Measurements from ENCODE around the gene LY6G6C.

LY6G6C gene

DNA sequence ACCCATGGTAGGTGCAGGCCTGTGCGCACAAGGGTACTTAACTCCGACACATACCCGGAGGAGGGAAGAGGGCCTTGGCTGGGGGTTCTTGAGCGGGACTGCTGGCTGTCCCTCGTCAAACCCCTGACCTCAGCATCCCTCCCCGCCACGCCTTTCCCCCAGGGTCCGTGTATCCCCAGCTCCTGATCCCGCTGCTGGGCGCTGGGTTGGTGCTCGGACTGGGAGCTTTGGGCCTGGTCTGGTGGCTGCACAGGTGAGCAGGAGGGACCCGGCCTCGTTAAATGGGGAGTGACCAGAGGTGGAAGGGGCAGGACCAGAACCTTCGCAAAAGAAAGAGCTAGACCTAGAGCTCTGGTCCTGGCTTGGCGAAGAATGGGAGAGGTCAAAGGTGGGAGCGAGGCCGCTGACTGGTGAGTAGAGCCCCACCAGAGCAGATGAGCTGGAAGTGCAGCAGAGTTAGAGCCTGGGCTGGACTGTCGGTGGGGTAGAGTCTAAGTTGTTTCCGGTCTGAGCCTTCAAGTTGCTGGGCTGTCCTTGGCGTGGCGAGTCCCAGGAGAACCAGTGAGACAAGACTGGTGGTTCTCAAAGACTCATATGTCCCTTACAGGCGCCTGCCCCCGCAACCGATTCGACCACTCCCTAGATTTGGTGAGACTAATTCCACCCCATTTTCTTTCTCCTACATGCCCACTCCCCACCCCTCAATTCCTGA, 2.6 kb upstream of the LY6G6C start:
- H3K27me3 ChIP-seq (ENCODE audit: insufficient read depth, low read length) = no peaks in the 10 kb centered on the region
- H3K4me3 ChIP-seq (ENCODE audit: low read length) = no peak overlapping the region
- WGBS = 94% methylated on average over 25 of the region's 25 CpGs
- peaks cover 28% of the 10 kb centered on the region for H3K36me3 ChIP-seq (ENCODE audit: insufficient read depth, low read length)
- 0 out of 2 replicates have a peak, but pooled peaks cover 3% of the 10 kb centered on the region for H3K4me1 ChIP-seq (ENCODE audit: insufficient read depth, low read length)
- H3K9me3 ChIP-seq (ENCODE audit: insufficient read depth, low read depth, low read length) = no peaks in the 10 kb centered on the region
- no peak overlapping the region for H3K27ac ChIP-seq (ENCODE audit: low read depth, low read length)
- no peak overlapping the region for H3K9ac ChIP-seq (ENCODE audit: low read depth, low read length)

DNA sequence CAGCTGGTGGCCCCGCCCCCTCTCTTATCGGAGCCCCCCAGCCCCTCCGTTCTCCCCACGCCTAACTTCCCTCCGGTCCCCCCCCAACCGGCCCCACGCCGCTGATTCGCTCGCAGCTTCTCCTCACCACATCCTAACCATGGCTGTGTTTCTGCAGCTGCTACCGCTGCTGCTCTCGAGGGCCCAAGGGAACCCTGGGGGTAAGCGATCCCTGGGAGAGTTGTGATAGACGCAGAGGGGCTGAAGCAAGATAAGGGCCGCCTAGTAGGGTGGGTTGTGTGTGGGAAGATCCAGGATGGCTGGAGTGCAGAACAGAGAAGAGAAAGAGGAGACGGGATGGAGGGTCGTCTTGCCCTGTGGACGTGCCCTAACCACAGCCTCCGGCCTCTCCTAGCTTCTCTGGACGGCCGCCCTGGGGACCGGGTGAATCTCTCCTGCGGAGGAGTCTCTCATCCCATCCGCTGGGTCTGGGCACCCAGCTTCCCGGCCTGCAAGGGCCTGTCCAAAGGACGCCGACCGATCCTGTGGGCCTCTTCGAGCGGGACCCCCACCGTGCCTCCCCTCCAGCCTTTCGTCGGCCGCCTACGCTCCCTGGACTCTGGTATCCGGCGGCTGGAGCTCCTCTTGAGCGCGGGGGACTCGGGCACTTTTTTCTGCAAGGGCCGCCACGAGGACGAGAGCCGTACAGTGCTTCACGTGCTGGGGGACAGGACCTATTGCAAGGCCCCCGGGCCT, 1.9 kb upstream of the LY6G6C start, which contains the start of gene MPIG6B:
Gene MPIG6B (plus strand): TSS at position 129 of the 735 bp plus-strand sequence. CDS start 11 bp downstream, at position 140.
- Histone ChIP-seq H3K9me3 (ENCODE audit: insufficient read depth, low read depth, low read length) (no peaks in the 10 kb centered on the region), H3K4me1 (ENCODE audit: insufficient read depth, low read length) (peaks cover 4% of the 10 kb centered on the region; the same call in 1 of the 2 replicates), H3K9ac (ENCODE audit: low read depth, low read length) (no peak within 1 kb of the TSS), H3K27me3 (ENCODE audit: insufficient read depth, low read length) (no peaks in the 10 kb centered on the region), H3K4me3 (ENCODE audit: low read length) (no peak within 1 kb of the TSS), H3K27ac (ENCODE audit: low read depth, low read length) (no peak within 1 kb of the TSS), H3K36me3 (ENCODE audit: insufficient read depth, low read length) (peaks cover 26% of the 10 kb centered on the region)
- WGBS = 90% methylated on average over 46 of the region's 46 CpGs

DNA sequence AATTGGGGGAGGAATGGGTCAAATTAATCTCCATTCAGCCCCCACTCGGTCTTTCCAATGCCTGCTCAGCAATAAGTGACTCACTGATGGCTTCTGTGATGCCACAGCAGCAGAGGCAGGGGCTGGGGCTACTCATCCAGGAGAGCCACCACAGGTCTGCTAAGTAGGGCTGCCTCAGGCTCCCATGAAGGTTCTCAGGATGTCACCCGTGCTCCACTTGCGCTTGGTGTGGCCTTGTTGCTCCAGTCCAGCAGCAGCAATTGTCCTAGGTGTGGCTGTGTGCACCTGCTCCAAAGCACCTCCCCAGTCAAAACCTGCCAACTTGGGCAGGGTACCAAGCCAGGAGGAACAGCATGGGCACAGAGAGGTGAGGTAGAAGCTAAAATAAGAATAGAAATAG, 627 bp upstream of the LY6G6C start:
- peaks cover 16% of the 10 kb centered on the region for H3K36me3 ChIP-seq (ENCODE audit: insufficient read depth, low read length)
- H3K27me3 ChIP-seq (ENCODE audit: insufficient read depth, low read length) = no peaks in the 10 kb centered on the region
- H3K9ac ChIP-seq (ENCODE audit: low read depth, low read length) = no peak overlapping the region
- peaks cover 15% of the 10 kb centered on the region for H3K4me1 ChIP-seq (ENCODE audit: insufficient read depth, low read length)
- no peak overlapping the region for H3K27ac ChIP-seq (ENCODE audit: low read depth, low read length)
- no peak overlapping the region for H3K4me3 ChIP-seq (ENCODE audit: low read length)
- WGBS = 92% methylated on average over 3 of the region's 3 CpGs
- H3K9me3 ChIP-seq (ENCODE audit: insufficient read depth, low read depth, low read length) = no peaks in the 10 kb centered on the region

DNA sequence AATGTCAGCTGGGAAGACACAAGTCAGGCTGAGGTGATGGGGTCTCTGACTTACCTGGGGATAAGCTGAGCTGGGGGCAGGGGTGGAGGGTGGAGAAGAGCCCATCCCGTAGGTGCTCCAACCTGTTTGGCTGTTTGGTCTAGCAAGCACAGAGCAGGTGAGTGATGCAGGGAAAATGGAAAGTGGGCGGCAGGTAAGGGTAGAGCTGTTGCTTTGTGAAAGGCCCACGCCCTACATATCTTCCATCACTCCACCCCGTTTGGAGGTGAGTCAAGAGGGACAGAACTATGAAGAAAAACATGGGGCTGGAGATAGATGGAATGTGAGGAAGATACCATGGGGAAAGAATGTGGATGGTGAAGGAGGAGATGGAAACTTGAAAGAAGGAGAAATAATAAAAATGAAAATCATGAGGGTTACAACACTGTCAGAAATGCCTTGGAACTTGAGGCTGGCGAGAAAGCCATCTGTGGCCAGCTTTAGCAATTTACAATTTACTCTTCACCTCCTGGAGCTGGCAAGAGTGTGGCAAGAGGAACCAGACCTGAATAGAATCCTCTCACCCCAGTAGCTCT, 1.3 kb downstream of the LY6G6C start:
- peaks cover 16% of the 10 kb centered on the region for H3K4me1 ChIP-seq (ENCODE audit: insufficient read depth, low read length)
- no peaks in the 10 kb centered on the region for H3K9me3 ChIP-seq (ENCODE audit: insufficient read depth, low read depth, low read length)
- no peaks in the 10 kb centered on the region for H3K36me3 ChIP-seq (ENCODE audit: insufficient read depth, low read length)
- no peak overlapping the region for H3K9ac ChIP-seq (ENCODE audit: low read depth, low read length)
- no peaks in the 10 kb centered on the region for H3K27me3 ChIP-seq (ENCODE audit: insufficient read depth, low read length)
- no peak overlapping the region for H3K27ac ChIP-seq (ENCODE audit: low read depth, low read length)
- no peak overlapping the region for H3K4me3 ChIP-seq (ENCODE audit: low read length)
- 96% methylated on average over 5 of the region's 5 CpGs for WGBS

DNA sequence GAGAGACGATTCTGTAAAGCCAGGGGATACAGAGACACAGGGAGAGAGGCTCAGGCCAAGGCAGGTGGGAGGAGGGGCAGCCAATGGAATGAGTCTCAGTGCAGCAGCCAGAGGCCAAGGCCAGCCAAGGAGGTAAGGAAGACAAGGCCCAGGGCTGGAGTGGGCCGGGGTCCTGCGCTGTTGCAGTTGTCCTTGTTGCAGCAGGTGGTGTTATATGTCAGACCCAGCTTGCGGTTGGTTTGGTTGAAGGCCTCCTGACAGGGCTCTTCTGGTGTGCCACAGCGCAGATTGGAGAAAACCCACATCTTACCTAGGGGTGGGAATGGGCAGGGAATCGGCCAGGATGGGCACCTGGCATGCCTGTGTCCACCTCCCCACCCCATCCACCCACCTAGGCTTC, 2.5 kb downstream of the LY6G6C start:
- H3K4me3 ChIP-seq (ENCODE audit: low read length) = no peak overlapping the region
- 89% methylated on average over 6 of the region's 6 CpGs for WGBS
- H3K36me3 ChIP-seq (ENCODE audit: insufficient read depth, low read length) = no peaks in the 10 kb centered on the region
- no peak overlapping the region for H3K9ac ChIP-seq (ENCODE audit: low read depth, low read length)
- peaks cover 28% of the 10 kb centered on the region for H3K4me1 ChIP-seq (ENCODE audit: insufficient read depth, low read length)
- no peaks in the 10 kb centered on the region for H3K27me3 ChIP-seq (ENCODE audit: insufficient read depth, low read length)
- H3K9me3 ChIP-seq (ENCODE audit: insufficient read depth, low read depth, low read length) = no peaks in the 10 kb centered on the region
- no peak overlapping the region for H3K27ac ChIP-seq (ENCODE audit: low read depth, low read length)

DNA sequence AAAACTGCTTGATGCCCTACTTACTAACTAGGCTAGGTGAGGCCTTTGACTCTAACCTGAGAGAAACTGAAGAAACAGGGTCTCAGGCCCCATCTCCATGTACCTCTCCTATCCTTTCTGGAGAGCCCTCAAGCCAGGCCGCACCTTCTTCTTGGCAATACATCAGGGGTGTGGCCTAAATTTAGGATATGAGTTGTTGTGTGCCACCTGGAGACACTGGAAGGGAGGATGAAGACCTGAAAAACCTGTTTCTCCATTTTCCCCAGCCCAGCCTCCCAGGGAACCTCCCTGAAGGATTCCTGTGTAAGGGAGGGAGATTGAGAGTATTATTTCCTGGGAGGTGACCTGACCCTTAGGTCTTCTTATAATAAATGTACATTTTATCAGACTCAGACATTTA, 3.3 kb downstream of the LY6G6C start:
- Histone ChIP-seq H3K27me3 (ENCODE audit: insufficient read depth, low read length) (no peaks in the 10 kb centered on the region), H3K27ac (ENCODE audit: low read depth, low read length) (no peak overlapping the region), H3K36me3 (ENCODE audit: insufficient read depth, low read length) (no peaks in the 10 kb centered on the region), H3K9ac (ENCODE audit: low read depth, low read length) (no peak overlapping the region), H3K4me3 (ENCODE audit: low read length) (no peak overlapping the region), H3K9me3 (ENCODE audit: insufficient read depth, low read depth, low read length) (no peaks in the 10 kb centered on the region), H3K4me1 (ENCODE audit: insufficient read depth, low read length) (peaks cover 34% of the 10 kb centered on the region)
- WGBS = no CpG with 5 or more reads among the region's 1 CpG

DNA sequence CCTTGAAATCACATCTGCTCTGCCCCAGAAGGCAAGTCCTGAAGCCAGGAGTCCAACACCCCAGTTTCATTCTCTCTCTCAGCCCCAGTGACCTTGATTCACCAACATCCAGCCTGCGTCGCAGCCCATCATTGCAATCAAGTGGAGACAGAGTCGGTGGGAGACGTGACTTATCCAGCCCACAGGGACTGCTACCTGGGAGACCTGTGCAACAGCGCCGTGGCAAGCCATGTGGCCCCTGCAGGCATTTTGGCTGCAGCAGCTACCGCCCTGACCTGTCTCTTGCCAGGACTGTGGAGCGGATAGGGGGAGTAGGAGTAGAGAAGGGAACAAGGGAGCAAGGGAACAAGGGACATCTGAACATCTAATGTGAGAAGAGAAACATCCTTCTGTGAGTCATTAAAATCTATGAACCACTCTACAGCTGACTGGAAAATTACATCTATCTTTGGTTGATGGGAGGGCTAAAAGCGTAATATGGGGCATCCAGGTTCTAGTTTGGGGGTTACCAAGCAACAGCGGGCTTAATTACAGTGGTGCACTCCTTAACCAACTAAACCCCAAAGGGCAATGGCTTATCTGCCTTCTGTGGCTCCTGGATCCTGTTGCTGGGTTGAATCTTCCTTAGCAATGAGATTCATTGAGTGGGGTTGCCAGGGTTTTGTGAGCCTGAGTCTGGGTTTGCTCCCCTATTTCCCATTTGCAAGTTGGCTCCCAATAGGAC, 3.9 kb downstream of the LY6G6C start:
- Histone ChIP-seq H3K9me3 (ENCODE audit: insufficient read depth, low read depth, low read length) (no peaks in the 10 kb centered on the region), H3K27ac (ENCODE audit: low read depth, low read length) (no peak overlapping the region), H3K9ac (ENCODE audit: low read depth, low read length) (no peak overlapping the region), H3K4me1 (ENCODE audit: insufficient read depth, low read length) (peaks cover 36% of the 10 kb centered on the region), H3K4me3 (ENCODE audit: low read length) (no peak overlapping the region), H3K36me3 (ENCODE audit: insufficient read depth, low read length) (no peaks in the 10 kb centered on the region), H3K27me3 (ENCODE audit: insufficient read depth, low read length) (no peaks in the 10 kb centered on the region)
- WGBS = 72% methylated on average over 10 of the region's 10 CpGs

DNA sequence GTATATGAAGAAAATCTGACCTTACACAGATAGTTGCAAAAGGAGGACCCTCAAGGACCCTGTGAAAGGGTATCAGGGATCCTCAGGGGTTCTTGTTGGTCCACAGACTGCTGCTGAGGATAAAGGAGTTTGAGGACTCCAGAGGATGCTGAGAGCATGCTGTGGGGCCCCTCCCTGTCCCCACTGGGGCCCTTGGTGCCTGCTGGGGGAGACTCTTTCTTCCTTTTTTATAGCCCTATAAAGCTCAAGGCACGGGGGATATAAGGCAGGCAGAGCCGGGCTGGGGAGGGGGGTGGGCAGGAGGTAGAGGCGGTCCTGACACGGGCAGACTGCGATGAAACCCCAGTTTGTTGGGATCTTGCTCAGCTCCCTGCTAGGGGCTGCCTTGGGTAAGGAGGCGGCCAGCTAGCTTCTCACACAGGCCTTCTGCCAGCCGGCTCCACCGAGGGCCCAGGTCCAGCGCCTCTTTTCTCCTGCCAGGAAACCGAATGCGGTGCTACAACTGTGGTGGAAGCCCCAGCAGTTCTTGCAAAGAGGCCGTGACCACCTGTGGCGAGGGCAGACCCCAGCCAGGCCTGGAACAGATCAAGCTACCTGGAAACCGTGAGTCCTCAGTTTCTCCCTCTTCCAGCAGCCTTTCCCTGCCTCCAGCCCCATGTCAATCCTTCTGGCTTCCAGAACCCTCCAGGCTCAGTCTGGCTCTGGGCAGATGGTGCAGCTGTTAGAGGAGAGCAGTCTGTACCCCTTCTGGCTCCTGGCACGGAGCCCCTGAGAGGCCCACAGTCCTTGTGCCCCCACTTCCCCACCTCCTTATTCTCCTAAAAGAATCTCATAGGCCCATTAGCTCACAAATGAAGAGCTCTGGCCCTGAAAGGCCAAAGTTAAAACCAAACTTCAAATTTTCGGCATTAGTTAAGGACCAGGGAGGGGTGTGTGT, 6.3 kb downstream of the LY6G6C start, which contains the start of gene LY6G6D:
Gene LY6G6D (plus strand): TSS at position 327 of the 937 bp plus-strand sequence. CDS start 8 bp downstream, at position 335.
- 0 out of 2 replicates have a peak within 1 kb of the TSS, but pooled peaks have one; percentile 7 for H3K27ac ChIP-seq (ENCODE audit: low read depth, low read length)
- H3K9me3 ChIP-seq (ENCODE audit: insufficient read depth, low read depth, low read length) = no peaks in the 10 kb centered on the region
- 60% methylated on average over 15 of the region's 16 CpGs for WGBS
- no peak within 1 kb of the TSS for H3K4me3 ChIP-seq (ENCODE audit: low read length)
- no peaks in the 10 kb centered on the region for H3K27me3 ChIP-seq (ENCODE audit: insufficient read depth, low read length)
- H3K4me1 ChIP-seq (ENCODE audit: insufficient read depth, low read length) = peaks cover 36% of the 10 kb centered on the region
- H3K36me3 ChIP-seq (ENCODE audit: insufficient read depth, low read length) = no peaks in the 10 kb centered on the region
- H3K9ac ChIP-seq (ENCODE audit: low read depth, low read length) = no peak within 1 kb of the TSS

DNA sequence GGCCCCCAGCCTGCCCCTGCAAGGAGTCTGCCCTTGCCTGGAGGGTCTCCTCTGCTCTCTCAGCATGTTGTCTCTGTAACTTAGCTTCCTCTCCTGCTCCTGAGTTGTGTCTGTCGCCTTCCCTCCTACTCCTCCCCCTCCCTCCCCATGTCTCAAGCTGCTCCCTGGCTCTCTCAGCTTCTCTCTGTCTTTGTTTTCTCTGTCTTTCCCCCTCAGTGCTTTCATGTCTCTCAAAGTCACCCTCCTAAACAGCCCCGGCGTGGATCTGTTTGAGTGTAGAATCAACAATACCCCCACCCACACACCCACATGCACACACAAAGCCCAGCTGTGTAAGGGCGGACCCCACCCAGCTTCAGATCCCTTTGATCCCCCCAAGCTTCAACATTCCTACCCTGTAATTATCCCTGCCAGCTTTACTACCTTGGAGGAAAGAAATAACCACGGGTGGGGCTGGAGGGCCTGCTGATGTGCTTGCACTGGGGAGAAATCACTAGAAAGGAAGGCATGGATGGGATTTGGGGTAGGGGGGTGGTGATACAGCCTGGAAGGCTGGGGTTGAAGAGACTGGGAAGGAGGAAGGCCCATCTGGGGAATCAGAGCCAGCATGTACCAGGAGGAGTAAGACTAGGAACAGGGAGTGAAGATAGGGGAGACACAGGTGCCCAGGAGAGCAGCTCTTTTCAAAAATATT, 7.4 kb downstream of the LY6G6C start:
- H3K9ac ChIP-seq (ENCODE audit: low read depth, low read length) = no peak overlapping the region
- no peaks in the 10 kb centered on the region for H3K9me3 ChIP-seq (ENCODE audit: insufficient read depth, low read depth, low read length)
- no peak overlapping the region for H3K4me3 ChIP-seq (ENCODE audit: low read length)
- no peaks in the 10 kb centered on the region for H3K36me3 ChIP-seq (ENCODE audit: insufficient read depth, low read length)
- 19% methylated on average over 5 of the region's 5 CpGs for WGBS
- H3K4me1 ChIP-seq (ENCODE audit: insufficient read depth, low read length) = peaks cover 36% of the 10 kb centered on the region
- H3K27me3 ChIP-seq (ENCODE audit: insufficient read depth, low read length) = no peaks in the 10 kb centered on the region
- H3K27ac ChIP-seq (ENCODE audit: low read depth, low read length) = 0 out of 2 replicates have a peak overlapping the region, but pooled peaks have one; percentile 7

DNA sequence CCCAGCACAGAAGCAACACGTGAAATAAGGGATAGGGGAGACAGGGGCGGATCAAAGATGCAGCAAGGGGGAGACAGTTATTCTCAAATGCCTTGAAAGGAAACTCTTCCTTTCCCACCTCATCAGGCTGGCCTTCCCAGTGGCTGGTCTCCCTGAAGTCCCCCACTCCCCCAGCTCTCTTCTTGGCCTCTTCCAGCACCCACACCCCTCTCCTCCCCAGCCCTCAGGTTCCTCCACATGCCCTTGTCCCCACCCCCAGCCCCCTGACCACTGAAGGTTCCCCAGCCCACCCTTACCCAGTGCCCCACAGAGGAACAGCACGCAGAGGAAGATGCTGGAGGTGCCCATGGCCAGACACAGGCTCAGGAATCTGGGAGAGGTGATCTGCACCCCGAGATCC, 8.1 kb downstream of the LY6G6C start:
- peaks cover 33% of the 10 kb centered on the region for H3K4me1 ChIP-seq (ENCODE audit: insufficient read depth, low read length)
- H3K9me3 ChIP-seq (ENCODE audit: insufficient read depth, low read depth, low read length) = no peaks in the 10 kb centered on the region
- no peak overlapping the region for H3K27ac ChIP-seq (ENCODE audit: low read depth, low read length)
- no peak overlapping the region for H3K9ac ChIP-seq (ENCODE audit: low read depth, low read length)
- no peak overlapping the region for H3K4me3 ChIP-seq (ENCODE audit: low read length)
- WGBS = 52% methylated on average over 4 of the region's 4 CpGs
- no peaks in the 10 kb centered on the region for H3K36me3 ChIP-seq (ENCODE audit: insufficient read depth, low read length)
- no peaks in the 10 kb centered on the region for H3K27me3 ChIP-seq (ENCODE audit: insufficient read depth, low read length)

All from HUES64 (cell line).